Activated naive CD8-positive, alpha-beta T cell treated with anti-CD3 and anti-CD28 coated beads, Interleukin-2, amount 50 U/mL, for 24 hours (primary cell): ENCODE data around the gene SMOC2.

Source experiments
- ATAC-seq: fragments of 150-1000 bp; cut with Tn5 transposase; one replicate; pipeline ENCODE4 v1.10.0; 2021
- DNase-seq: peaks from one replicate; pipeline ENCODE4 v3.0.0; 2021
- H3K27ac Mint-ChIP-seq: one replicate; pipeline ENCODE4 v1.8.0; 2021; ENCODE audit warnings: mild to moderate bottlenecking, mixed read lengths
- H3K27me3 Mint-ChIP-seq: one replicate; pipeline ENCODE4 v1.8.0; 2021; ENCODE audit warnings: mixed read lengths
- H3K36me3 Mint-ChIP-seq: one replicate; pipeline ENCODE4 v1.8.0; 2021; ENCODE audit warnings: low read depth, mixed read lengths
- H3K4me1 Mint-ChIP-seq: one replicate; pipeline ENCODE4 v1.8.0; 2021; ENCODE audit warnings: mixed read lengths
- H3K4me3 Mint-ChIP-seq: one replicate; pipeline ENCODE4 v1.8.0; 2021; ENCODE audit warnings: mild to moderate bottlenecking, moderate library complexity, mixed read lengths
- H3K9me3 Mint-ChIP-seq: one replicate; pipeline ENCODE4 v1.8.0; 2021; ENCODE audit warnings: mixed read lengths

The SMOC2 gene

DNA sequence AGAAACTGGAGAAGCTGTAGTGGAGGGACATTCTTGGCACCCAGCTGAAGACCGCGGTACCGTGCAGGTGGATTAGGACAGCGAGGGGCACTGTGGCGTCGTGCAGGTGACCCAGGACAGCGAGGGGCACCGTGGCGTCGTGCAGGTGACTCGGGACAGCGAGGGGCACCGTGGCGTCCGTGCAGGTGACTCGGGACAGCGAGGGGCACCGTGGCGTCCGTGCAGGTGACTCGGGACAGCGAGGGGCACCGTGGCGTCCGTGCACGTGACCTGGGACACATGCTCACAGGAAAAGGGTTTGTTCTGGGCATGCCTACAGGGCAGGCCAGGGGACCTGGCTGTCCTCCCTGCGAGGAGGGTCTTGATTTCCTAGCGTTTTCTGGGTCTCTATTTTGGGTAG lies 29.2 kb upstream of the SMOC2 start:
- Mint-ChIP-seq H3K9me3 (no peaks in the 10 kb centered on the region), H3K27ac (no peak overlapping the region), H3K4me3 (no peak overlapping the region), H3K4me1 (no peaks in the 10 kb centered on the region), H3K27me3 (no peaks in the 10 kb centered on the region), H3K36me3 (no peaks in the 10 kb centered on the region)
- DNase-seq (no peak), ATAC-seq (no peak)

DNA sequence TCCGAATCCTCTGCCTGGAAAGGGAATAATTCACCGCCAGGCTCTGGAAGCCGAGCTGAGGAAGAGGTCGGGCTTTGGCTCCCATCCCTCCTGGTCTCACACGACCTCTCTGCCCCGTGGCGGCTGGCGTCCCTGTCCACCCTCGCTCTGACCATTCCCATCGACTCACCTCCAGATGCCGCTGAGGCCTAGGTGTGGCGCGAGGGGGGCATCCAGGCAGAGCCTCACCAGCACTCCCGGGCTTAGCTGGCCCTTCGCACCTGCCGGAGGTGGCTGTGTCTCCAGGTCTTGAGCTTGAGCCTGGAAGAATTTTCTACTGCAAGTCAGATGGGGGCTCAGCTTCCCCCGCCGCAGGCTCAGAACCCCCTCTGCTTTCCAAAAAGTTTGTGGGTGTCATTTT lies 28.5 kb upstream of the SMOC2 start:
- H3K27ac Mint-ChIP-seq: no peak overlapping the region
- no peaks in the 10 kb centered on the region for H3K9me3 Mint-ChIP-seq
- ATAC-seq (no peak), DNase-seq (no peak)
- no peaks in the 10 kb centered on the region for H3K27me3 Mint-ChIP-seq
- no peaks in the 10 kb centered on the region for H3K36me3 Mint-ChIP-seq
- H3K4me1 Mint-ChIP-seq: no peaks in the 10 kb centered on the region
- H3K4me3 Mint-ChIP-seq: no peak overlapping the region

DNA sequence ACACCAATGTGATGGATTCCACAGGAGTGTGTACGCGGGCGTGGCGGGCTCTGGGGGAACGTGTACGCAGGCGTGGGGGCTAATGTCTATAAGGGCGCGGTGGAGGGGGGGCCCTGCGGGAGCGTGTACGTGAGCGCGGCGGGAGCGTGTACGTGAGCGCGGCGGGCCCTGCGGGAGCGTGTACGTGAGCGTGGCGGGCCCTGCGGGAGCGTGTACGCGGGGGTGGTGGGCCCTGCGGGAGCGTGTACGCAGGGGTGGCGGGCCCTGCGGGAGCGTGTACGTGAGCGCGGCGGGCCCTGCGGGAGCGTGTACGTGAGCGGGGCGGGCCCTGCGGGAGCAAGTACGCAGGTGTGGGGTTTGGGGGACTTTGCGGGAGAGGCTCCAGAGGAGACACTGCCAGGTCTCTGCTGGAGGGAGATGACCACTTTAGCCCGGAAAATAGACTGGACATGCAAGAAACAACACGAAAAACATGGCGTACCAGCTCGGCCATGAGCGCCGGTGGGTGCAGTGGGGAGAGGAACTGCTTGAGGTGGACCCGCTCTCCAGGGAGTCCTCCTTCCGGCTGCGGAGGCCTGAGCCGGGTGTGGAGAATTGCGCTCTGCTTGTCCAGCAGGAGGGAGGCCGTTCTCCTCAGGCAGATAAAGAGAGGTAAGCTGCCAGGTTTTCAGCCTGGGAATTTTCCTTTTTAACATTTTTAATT lies 27.8 kb upstream of the SMOC2 start:
- H3K27ac Mint-ChIP-seq: no peak overlapping the region
- H3K36me3 Mint-ChIP-seq: no peaks in the 10 kb centered on the region
- no peak overlapping the region for H3K4me3 Mint-ChIP-seq
- ATAC-seq: no peak
- no peaks in the 10 kb centered on the region for H3K27me3 Mint-ChIP-seq
- no peaks in the 10 kb centered on the region for H3K4me1 Mint-ChIP-seq
- H3K9me3 Mint-ChIP-seq: no peaks in the 10 kb centered on the region
- no peak for DNase-seq

DNA sequence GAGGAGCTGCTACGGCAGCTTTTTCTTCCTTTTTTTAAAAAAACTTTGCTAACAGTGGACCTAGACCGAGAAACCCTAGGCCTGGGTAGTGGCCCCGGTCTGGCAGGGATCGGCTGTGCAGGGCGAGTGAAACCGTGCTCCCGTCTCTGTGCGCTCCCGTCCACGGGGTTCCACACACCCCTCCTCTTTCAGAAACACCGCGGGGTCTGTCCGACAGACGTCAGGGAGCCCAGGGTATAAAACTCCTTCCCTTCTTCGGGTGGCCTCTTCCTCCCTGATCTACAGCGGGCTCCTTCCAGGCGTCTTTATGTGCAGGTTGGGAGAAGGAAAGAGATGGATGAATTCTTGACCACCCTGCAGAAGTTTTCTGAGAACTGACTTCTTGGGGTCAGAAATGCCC lies 27.1 kb upstream of the SMOC2 start:
- ATAC-seq (no peak), DNase-seq (no peak)
- Mint-ChIP-seq H3K27ac (no peak overlapping the region), H3K9me3 (no peaks in the 10 kb centered on the region), H3K36me3 (no peaks in the 10 kb centered on the region), H3K4me3 (no peak overlapping the region), H3K27me3 (no peaks in the 10 kb centered on the region), H3K4me1 (no peaks in the 10 kb centered on the region)

DNA sequence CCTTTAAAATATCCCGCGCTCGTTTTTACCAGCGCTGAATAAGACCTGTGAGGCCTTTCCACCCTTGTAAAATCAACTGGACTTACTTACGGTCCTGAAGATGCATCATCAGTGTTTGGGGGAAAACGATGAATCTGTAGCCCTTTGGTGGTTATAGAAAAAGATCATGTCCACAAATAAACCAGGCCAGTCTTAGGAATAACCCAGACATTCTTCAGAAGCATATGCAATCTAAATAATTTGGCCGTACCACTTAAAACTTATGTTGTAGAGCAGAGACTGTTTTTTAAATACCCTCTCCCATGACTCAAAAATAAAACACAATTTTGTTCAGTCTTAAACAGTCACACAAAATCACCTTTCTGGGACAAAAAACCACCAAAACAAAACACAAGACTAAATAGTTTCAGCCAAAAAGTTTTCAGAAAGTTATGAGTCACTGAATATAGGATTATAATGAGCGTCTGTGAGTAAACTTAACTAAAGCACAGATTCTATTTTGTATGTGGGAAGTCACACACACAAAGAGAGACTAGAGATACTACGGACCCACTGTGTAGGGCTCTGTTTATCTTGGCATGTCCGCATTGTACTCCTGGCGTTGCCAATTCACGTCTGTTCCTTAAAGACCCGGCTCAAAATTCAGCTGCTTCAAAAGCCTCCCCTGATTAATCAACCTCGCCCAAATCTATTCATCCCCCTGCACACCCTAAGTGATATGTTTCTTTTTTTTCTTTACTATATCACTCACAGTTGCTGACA lies 26.5 kb upstream of the SMOC2 start:
- Mint-ChIP-seq H3K27me3 (no peaks in the 10 kb centered on the region), H3K4me1 (no peaks in the 10 kb centered on the region), H3K4me3 (no peak overlapping the region), H3K9me3 (no peaks in the 10 kb centered on the region), H3K36me3 (no peaks in the 10 kb centered on the region), H3K27ac (no peak overlapping the region)
- ATAC-seq: no peak
- no peak for DNase-seq

DNA sequence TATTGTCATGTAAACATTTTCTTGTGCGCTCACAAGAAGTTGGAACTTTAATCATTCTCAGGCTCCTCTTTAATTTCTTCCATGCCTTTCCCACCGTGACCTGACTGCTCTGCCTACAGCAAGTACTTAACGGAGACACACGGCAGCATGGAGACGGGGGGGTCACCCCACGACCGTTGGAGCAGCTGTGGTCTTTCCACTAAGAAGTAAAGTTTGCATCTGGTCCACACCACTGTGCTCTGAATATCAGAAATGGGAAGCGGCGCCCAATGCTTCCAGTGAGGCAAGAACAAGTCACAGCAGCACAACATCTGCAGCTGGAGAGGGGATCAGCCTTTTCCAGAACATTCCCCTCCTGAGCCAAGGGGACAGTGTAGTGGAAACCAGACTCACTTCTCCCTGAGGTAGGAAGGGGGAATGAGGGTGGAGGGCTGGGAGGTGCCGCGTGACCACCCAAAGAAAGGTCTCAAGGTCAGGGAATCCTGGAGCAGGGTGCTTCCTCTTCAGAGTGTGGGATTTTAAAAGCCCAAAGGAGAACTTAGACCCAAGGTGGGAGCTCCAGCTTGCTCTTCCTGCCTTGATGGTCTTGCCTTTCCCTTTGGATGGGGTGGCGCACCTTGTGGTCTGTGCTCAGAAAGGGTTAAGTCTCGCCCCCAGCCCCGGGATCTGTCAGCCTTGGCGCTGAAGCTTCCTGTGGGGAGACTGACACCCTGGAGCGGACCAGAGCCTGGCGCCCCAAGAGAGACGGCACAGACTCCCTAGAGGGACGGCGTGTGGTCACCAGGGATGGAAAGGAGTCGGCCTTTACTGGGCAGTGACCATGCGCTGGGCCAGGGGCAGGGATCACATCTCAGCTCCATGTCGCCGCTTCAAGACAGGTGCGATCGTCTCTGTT lies 25.6 kb upstream of the SMOC2 start:
- H3K4me1 Mint-ChIP-seq: no peaks in the 10 kb centered on the region
- DNase-seq: no peak
- H3K9me3 Mint-ChIP-seq: no peaks in the 10 kb centered on the region
- no peak for ATAC-seq
- H3K36me3 Mint-ChIP-seq: no peaks in the 10 kb centered on the region
- H3K27me3 Mint-ChIP-seq: no peaks in the 10 kb centered on the region
- H3K4me3 Mint-ChIP-seq: no peak overlapping the region
- H3K27ac Mint-ChIP-seq: no peak overlapping the region

DNA sequence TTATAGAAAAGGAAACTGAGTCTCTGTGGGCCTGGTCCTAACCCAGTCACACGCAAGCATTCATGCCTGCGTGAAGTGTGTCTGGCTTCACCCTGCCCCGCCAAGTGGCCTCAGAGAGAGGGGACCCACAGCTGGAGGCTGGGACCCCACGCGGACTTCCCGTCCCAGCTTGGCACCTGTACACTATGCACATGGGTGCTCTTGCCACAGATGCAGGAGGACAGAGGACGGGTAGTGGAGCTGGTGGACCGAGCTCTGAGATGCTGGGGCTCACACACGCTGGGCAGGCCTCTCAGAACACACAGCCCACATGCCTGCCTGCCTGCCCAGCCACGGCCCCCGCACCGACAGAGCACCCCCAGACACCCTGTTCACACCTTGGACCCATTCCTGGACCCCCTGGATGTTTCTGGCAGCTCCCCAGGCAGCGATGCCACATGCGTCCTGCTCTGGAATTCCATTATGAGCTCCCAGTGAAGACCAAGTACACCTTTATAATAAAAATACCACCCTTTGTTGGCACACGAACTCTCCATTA lies 24.9 kb upstream of the SMOC2 start:
- DNase-seq: no peak
- Mint-ChIP-seq H3K4me3 (no peak overlapping the region), H3K27me3 (no peaks in the 10 kb centered on the region), H3K27ac (no peak overlapping the region), H3K4me1 (no peaks in the 10 kb centered on the region), H3K9me3 (no peaks in the 10 kb centered on the region), H3K36me3 (no peaks in the 10 kb centered on the region)
- no peak for ATAC-seq

DNA sequence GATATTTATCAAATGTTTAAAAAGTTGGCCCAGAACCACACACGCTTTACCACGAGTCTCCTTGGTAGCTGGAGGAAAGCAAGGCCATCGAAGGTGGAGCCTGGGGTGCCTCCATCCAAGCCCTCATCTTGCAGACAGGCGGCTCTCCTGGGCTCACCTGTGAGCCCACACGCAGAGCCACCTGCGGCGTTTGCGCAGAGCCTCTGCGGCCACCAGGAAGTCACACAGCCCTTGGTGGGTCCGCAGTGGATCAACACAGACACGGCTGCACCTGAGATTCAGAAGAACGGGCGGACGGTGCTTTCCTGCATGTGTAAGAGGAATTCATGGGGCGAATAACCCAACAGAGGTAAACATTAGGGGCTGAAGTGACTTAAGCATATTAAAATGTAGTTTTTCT lies 24.5 kb upstream of the SMOC2 start:
- Mint-ChIP-seq H3K27ac (no peak overlapping the region), H3K4me1 (no peaks in the 10 kb centered on the region), H3K4me3 (no peak overlapping the region), H3K9me3 (no peaks in the 10 kb centered on the region), H3K27me3 (no peaks in the 10 kb centered on the region), H3K36me3 (no peaks in the 10 kb centered on the region)
- ATAC-seq (no peak), DNase-seq (no peak)

DNA sequence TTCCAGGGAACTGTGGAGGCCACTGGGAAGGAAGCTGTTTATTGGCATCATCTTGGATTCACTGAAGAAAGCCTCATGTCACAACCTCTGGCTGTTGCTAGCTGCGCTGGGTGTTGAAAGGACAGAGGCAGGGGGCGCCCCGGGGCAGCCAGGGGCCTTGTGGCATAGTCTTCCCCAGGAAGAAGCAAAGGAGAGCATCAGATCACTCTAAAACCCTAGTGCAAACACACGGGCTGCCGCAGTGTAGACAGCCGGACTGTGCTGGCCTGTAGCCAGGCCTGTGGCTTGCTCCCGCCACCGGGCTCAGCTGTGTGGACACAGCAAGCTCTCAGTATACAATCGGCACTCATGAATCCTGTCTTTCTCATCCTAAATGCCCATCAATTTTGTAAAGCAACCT lies 23.8 kb upstream of the SMOC2 start:
- Mint-ChIP-seq H3K27ac (no peak overlapping the region), H3K4me3 (no peak overlapping the region), H3K27me3 (no peaks in the 10 kb centered on the region), H3K9me3 (no peaks in the 10 kb centered on the region), H3K36me3 (no peaks in the 10 kb centered on the region), H3K4me1 (no peaks in the 10 kb centered on the region)
- ATAC-seq (no peak), DNase-seq (no peak)

DNA sequence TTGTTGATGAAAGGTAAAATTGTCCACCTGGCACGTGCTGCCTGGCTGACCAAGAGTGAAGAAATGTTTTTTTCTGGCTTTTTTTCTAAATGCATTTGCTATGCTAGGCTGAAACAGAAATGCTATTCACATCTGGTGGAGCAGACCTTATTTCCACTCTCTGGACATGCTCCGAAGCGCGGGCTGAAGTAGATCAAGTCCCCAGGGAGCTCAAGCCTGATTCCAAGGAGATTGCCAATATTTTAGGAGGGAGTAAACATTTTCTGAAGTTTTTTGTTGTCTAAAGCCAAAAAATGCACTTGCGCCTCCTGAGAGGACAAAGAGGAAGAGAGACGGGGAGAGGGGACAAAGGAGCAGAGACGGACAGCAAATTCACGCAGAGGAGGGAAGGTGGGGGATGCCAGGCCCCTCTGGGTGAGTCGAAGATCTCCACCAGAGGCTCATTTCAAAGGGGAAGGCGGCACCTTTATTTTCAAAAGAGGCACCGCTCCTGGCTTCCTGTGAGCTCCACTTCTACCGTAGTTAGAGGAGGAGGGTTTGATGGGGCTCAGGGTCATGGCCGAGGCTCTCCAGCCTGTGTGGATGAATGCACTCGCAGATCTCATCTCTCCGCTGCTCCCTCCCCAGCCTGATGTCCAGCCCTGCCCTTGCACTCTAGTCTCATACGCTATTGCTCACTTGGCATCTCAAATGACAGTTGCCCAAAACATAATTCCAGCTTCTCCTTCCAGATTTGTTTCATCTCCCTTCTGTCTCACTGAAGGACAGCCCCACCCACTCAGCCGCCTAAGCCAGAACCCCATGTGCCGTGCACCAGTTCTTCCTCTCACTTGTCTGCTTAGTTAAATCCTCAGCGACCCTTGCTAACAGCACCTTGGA lies 23.1 kb upstream of the SMOC2 start:
- H3K27me3 Mint-ChIP-seq: no peaks in the 10 kb centered on the region

DNA sequence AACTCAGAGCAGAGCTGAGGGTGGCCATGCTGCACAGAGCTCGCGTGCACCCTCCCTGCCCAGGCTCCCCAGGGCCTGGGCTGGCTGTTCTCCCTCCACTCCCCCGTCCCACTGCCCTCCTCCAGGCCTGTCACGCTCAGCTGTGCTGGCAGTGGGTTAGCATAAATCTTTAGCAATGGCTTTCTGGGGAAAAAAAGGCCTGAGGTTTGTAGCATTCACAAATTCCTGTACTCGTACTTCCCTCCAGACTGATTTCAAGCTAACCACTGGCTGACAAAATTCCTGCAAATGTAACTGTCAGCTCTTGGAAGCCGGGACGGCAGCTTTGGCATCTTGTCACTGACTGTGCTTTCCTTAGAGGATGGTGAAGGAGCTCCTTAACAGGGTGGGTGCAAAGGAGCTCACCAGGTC lies 22.3 kb upstream of the SMOC2 start:
- DNase-seq (no peak), ATAC-seq (no peak)
- Mint-ChIP-seq H3K36me3 (no peaks in the 10 kb centered on the region), H3K27ac (no peak overlapping the region), H3K27me3 (no peaks in the 10 kb centered on the region), H3K9me3 (no peaks in the 10 kb centered on the region), H3K4me1 (no peaks in the 10 kb centered on the region), H3K4me3 (no peak overlapping the region)

More for the DNA sequence above, 23.1 kb upstream of the SMOC2 start:
- H3K4me3 Mint-ChIP-seq: no peak overlapping the region
- no peaks in the 10 kb centered on the region for H3K4me1 Mint-ChIP-seq
- H3K36me3 Mint-ChIP-seq: no peaks in the 10 kb centered on the region
- no peak for DNase-seq
- no peak overlapping the region for H3K27ac Mint-ChIP-seq
- no peaks in the 10 kb centered on the region for H3K9me3 Mint-ChIP-seq
- ATAC-seq: no peak

DNA sequence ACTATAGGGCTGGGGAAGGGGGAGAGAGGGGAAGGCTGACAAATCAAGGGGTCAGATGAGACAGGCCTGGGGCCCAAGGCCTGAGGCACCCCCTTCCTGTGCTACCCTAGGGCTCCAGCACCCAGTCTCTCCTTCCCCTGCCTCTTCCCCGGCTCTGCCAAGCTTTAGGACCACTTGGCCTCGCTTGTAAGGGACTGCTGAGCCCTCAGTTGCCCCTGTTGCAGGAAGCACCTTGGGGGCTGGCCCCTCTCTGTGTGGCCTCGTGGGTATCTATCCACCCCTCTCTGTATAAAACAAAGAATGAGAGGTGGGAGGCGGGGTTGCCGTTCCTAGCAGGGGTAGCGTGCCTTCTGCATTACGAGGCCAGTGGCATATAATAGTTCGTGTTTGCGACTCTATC lies 21.4 kb upstream of the SMOC2 start:
- H3K4me3 Mint-ChIP-seq: no peak overlapping the region
- no peaks in the 10 kb centered on the region for H3K4me1 Mint-ChIP-seq
- H3K36me3 Mint-ChIP-seq: no peaks in the 10 kb centered on the region
- no peaks in the 10 kb centered on the region for H3K27me3 Mint-ChIP-seq
- no peak overlapping the region for H3K27ac Mint-ChIP-seq
- DNase-seq (no peak), ATAC-seq (no peak)
- no peaks in the 10 kb centered on the region for H3K9me3 Mint-ChIP-seq

DNA sequence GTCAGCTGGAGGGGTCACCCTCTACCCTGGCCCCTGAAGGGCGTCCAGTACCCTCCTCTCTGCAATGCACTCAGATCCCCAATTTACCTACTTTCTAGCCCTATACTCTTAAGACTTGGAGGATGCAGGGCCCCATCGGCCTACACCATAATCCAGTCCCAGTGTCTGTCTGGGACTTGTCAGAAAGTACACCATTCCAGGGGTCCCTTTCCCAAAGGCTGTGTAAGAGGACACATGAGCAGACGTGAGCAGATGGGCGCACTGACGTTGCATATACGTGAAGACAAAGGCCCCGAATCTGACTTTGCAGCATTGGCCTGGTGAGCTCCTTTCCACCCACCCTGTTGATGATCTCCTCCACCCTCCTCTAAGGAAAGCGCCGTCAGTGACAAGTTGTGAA lies 20.9 kb upstream of the SMOC2 start:
- ATAC-seq: no peak
- Mint-ChIP-seq H3K4me3 (no peak overlapping the region), H3K27ac (no peak overlapping the region), H3K4me1 (no peaks in the 10 kb centered on the region), H3K36me3 (no peaks in the 10 kb centered on the region), H3K27me3 (no peaks in the 10 kb centered on the region), H3K9me3 (no peaks in the 10 kb centered on the region)
- no peak for DNase-seq

DNA sequence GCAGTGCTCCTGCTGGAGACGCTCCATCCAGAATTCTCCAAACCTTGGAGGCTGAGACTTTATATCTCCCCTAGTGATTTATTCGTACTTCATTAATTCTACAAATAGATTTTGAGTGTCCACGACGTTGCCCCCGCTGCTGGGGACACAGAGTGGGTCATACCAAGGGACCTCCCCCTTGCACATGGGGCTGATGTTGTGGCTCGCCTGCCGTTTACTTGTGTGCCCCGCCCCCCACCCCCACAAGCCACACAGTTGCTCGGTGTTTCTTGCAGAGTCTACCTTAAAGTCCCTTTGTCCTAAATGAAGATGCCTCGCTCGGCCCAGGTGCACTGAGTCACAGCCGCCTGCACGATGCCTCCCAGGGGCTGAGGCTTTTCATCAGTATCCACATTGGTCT lies 20.3 kb upstream of the SMOC2 start:
- no peak overlapping the region for H3K27ac Mint-ChIP-seq
- H3K36me3 Mint-ChIP-seq: no peaks in the 10 kb centered on the region
- H3K27me3 Mint-ChIP-seq: no peaks in the 10 kb centered on the region
- no peaks in the 10 kb centered on the region for H3K4me1 Mint-ChIP-seq
- DNase-seq: no peak
- H3K9me3 Mint-ChIP-seq: no peaks in the 10 kb centered on the region
- no peak overlapping the region for H3K4me3 Mint-ChIP-seq
- no peak for ATAC-seq
